Endothelial cell of umbilical vein (primary cell): ENCODE results near the gene NUP50. TPM values are rescaled to one million over a fixed set of nuclear protein-coding genes. Genes with fewer than 3 reads are reported as not detected.

Source experiments
- BruUV-seq: library from RNA; stranded (reverse); fragments of 400-500 nt; replicated peaks from 2 replicates; lab custom pipeline; 2021; lab: Mats Ljungman, UMichigan
- CTCF ChIA-PET: fragments of 300-600, 350-600 bp; sonication (Branson Sonifier 250); formaldehyde crosslinking; loops from one replicate; lab custom pipeline; 2021; ENCODE audit warnings: antibody characterized with exemption, inconsistent platforms; lab: Charles Lee
- POLR2A ChIA-PET: fragments of 300-600, 350-600 bp; sonication (Branson Sonifier 250); formaldehyde crosslinking; loops from one replicate; lab custom pipeline; 2021; ENCODE audit warnings: antibody characterized with exemption, inconsistent platforms; lab: Charles Lee
- DNase-seq: peaks from one replicate; pipeline ENCODE4 v3.0.0-alpha.2; 2011; ENCODE audit warnings: low read depth, low spot score
- FAIRE-seq: peaks from 2 replicates; lab custom pipeline; 2011; peaks lifted over from hg19 to GRCh38; lab: Jason Lieb, UNC
- H2AFZ ChIP-seq: 2 replicates; pipeline ENCODE4 v1.6.0; 2012; ENCODE audit warnings: low read depth, low read length, control low read depth, inconsistent platforms
- H3K27ac ChIP-seq: 2 replicates; pipeline ENCODE4 v1.5.1; 2011; ENCODE audit warnings: low read depth, mild to moderate bottlenecking, control low read depth, low read length, moderate library complexity; ENCODE audit not compliant: insufficient read depth
- H3K27me3 ChIP-seq, 2 experiments: 2 replicates each; pipeline versions ENCODE4 v1.6.0 to v1.6.1; 2011; ENCODE audit warnings: low read length in 2 of 2, mixed read lengths in 1 of 2; ENCODE audit not compliant: control insufficient read depth in 2 of 2, insufficient read depth in 2 of 2
- H3K36me3 ChIP-seq, 2 experiments: 2 replicates in 1 of 2; 3 replicates in 1 of 2; pipeline ENCODE4 v1.5.1; 2011; ENCODE audit warnings: low read length in 2 of 2, mild to moderate bottlenecking in 1 of 2, moderate library complexity in 1 of 2; ENCODE audit not compliant: control insufficient read depth in 2 of 2, insufficient read depth in 2 of 2; ENCODE audit errors: extremely low read depth in 1 of 2
- H3K4me1 ChIP-seq: 3 replicates; pipeline ENCODE4 v1.5.1; 2011; ENCODE audit warnings: mild to moderate bottlenecking, low read length; ENCODE audit not compliant: control insufficient read depth, insufficient read depth; ENCODE audit errors: extremely low read depth
- H3K4me2 ChIP-seq: 2 replicates; pipeline ENCODE4 v1.6.1; 2011; ENCODE audit warnings: low read length, control low read depth, mixed read lengths; ENCODE audit not compliant: insufficient read depth
- H3K4me3 ChIP-seq, 3 experiments: fragments of 200-600 bp in 1 of 3; sonication (generic), shearing (Covaris generic) in 1 of 3; replicated peaks in 1 of 3; 2 replicates each; pipeline ENCODE4 v1.5.1; 2011 to 2016; ENCODE audit warnings: control low read depth in 3 of 3, low read length in 3 of 3, mild to moderate bottlenecking in 2 of 3, inconsistent platforms in 1 of 3, low read depth in 1 of 3, moderate library complexity in 1 of 3; ENCODE audit not compliant: insufficient read depth in 1 of 3
- H3K79me2 ChIP-seq: 2 replicates; pipeline ENCODE4 v1.6.0; 2012; ENCODE audit warnings: low read length, inconsistent platforms; ENCODE audit not compliant: control insufficient read depth, insufficient read depth
- H3K9ac ChIP-seq: replicated peaks from 2 replicates; pipeline ENCODE3; 2011; ENCODE audit warnings: low read length, control low read depth; ENCODE audit not compliant: insufficient read depth; ENCODE audit errors: extremely low read depth
- H3K9me1 ChIP-seq: replicated peaks from 3 replicates; pipeline ENCODE4 v1.6.0; 2011; ENCODE audit warnings: mild to moderate bottlenecking, low read length; ENCODE audit not compliant: control insufficient read depth, insufficient read depth; ENCODE audit errors: extremely low read depth
- H3K9me3 ChIP-seq: replicated peaks from 2 replicates; pipeline ENCODE4 v1.5.1; 2012; ENCODE audit warnings: low read length, inconsistent platforms; ENCODE audit not compliant: control insufficient read depth, insufficient read depth
- H4K20me1 ChIP-seq: replicated peaks from 2 replicates; pipeline ENCODE3; 2011; ENCODE audit warnings: mild to moderate bottlenecking, low read length; ENCODE audit not compliant: control insufficient read depth, insufficient read depth; ENCODE audit errors: extremely low read depth
- EZH2 ChIP-seq: IDR thresholded peaks from 2 replicates; pipeline ENCODE4 v1.6.1; 2012; ENCODE audit warnings: borderline replicate concordance, low read depth, mild to moderate bottlenecking, moderate library complexity, low read length, inconsistent platforms; ENCODE audit not compliant: severe bottlenecking
- FOS ChIP-seq: IDR thresholded peaks from 2 replicates; pipeline ENCODE4 v1.6.1; 2011; ENCODE audit warnings: mild to moderate bottlenecking, low read length, moderate library complexity, borderline replicate concordance; ENCODE audit not compliant: insufficient read depth
- GATA2 ChIP-seq: IDR thresholded peaks from 2 replicates; pipeline ENCODE4 v1.7.0; 2011; ENCODE audit warnings: low read depth, mild to moderate bottlenecking, moderate library complexity, mixed read lengths, low read length; ENCODE audit not compliant: insufficient read length, insufficient read depth
- JUN ChIP-seq: IDR thresholded peaks from 2 replicates; pipeline ENCODE4 v1.6.1; 2011; ENCODE audit warnings: borderline replicate concordance, low read depth; ENCODE audit not compliant: insufficient read length, insufficient read depth
- MYC ChIP-seq: IDR thresholded peaks from one replicate; pipeline ENCODE4 v1.6.1; 2011; ENCODE audit warnings: mild to moderate bottlenecking, low read depth, low read length
- POLR2A ChIP-seq: IDR thresholded peaks from 2 replicates; pipeline ENCODE4 v1.6.1; 2012; ENCODE audit warnings: low read depth, mild to moderate bottlenecking, control low read depth, low read length
- POLR2AphosphoS5 ChIP-seq: IDR thresholded peaks from 2 replicates; pipeline ENCODE4 v1.6.1; 2012; ENCODE audit warnings: low read depth, mild to moderate bottlenecking, control low read depth, low read length, moderate library complexity; ENCODE audit not compliant: insufficient read depth
- dilution Hi-C: fragments of 300-500 bp; cut with MboI; formaldehyde crosslinking; loops from one replicate; pipeline ENCODE4 v1.15.0; 2019; ENCODE audit warnings: low sequenced_read_pairs; ENCODE audit not compliant: extremely low pct_ligation_motif_present
- intact Hi-C: fragments of 100-400 bp; cut with micrococcal nuclease; formaldehyde crosslinking; loops from one replicate; pipeline ENCODE4 v1.10.0; 2022
- polyA plus RNA-seq, 4 experiments: library from polyadenylated mRNA; depleted of rRNA in 3 of 4; stranded (reverse) in 3 of 4; unstranded in 1 of 4; fragments of >200 nt; gene quantifications; 2 replicates each; pipeline versions ENCODE4 v1.2.1 to v1.2.3, GENCODE V29; 2011 to 2012; ENCODE audit warnings: missing spikeins in 1 of 4
- total RNA-seq: library from RNA; stranded (reverse); gene quantifications from 2 replicates; pipeline ENCODE4 v1.2.3, GENCODE V29; 2021
- TF ChIP-seq, protein P1 (sequence below): IDR thresholded peaks from 2 replicates; pipeline ENCODE4 v1.6.1; 2011; ENCODE audit not compliant: insufficient read depth, insufficient read length
- TF ChIP-seq, protein P2 (sequence below), 2 donors: IDR thresholded peaks; 1 replicate in 1 of 2; 2 replicates in 1 of 2; pipeline ENCODE4 v1.5.1; 2011; ENCODE audit warnings: low read length in 2 of 2, mild to moderate bottlenecking in 2 of 2, moderate library complexity in 2 of 2, control low read depth in 1 of 2, inconsistent platforms in 1 of 2, low read depth in 1 of 2; ENCODE audit not compliant: insufficient read depth in 1 of 2; ENCODE audit errors: extremely low read depth in 1 of 2

The NUP50 gene
- total and polyA plus RNA-seq, 2 donors (not counting 3 experiments of a cell fraction or from before 2014, with no cell fraction given), result 12.4 to 90.9 TPM

DNA sequence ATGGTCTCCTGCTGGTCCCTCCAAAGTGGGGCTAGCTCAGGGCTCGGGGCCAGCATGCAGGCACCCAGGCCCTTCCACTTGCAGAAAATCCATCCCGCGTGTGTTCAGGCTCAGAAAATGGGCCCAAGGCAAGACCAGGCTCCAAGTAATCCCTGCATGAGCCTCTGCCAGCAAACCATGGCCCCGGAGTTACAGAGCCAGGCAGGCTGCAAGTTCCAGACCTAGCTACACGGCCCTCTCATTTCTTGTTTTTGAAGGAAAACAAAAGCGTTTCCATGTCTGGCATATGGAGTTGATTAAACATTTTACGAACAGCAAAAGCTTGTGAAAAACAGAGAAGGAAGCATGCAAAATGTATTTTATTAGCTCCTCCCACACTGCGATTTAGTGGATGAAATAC, 47.3 kb downstream of the NUP50 start:
- Histone ChIP-seq H3K36me3 (no peaks in the 10 kb centered on the region), H3K27me3 (no peaks in the 10 kb centered on the region), H3K9me1 (no peaks in the 10 kb centered on the region), H3K4me3 (no peak overlapping the region), H3K4me2 (no peak overlapping the region), H4K20me1 (no peaks in the 10 kb centered on the region), H3K9ac (no peak overlapping the region), H3K27ac (no peak overlapping the region), H3K9me3 (no peaks in the 10 kb centered on the region), H2AFZ (no peak overlapping the region), H3K79me2 (no peaks in the 10 kb centered on the region), H3K4me1 (peaks cover 12% of the 10 kb centered on the region)
- intact Hi-C loops (no loop called here), dilution Hi-C loops (no loop called here)
- TF ChIP-seq GATA2 (no peak), FOS (no peak), JUN (no peak), POLR2A (no peak), MYC (no peak), POLR2AphosphoS5 (no peak), EZH2 (no peak)
- TF ChIP-seq, protein P1, sequence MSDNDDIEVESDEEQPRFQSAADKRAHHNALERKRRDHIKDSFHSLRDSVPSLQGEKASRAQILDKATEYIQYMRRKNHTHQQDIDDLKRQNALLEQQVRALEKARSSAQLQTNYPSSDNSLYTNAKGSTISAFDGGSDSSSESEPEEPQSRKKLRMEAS, result no peak
- TF ChIP-seq, protein P2, sequence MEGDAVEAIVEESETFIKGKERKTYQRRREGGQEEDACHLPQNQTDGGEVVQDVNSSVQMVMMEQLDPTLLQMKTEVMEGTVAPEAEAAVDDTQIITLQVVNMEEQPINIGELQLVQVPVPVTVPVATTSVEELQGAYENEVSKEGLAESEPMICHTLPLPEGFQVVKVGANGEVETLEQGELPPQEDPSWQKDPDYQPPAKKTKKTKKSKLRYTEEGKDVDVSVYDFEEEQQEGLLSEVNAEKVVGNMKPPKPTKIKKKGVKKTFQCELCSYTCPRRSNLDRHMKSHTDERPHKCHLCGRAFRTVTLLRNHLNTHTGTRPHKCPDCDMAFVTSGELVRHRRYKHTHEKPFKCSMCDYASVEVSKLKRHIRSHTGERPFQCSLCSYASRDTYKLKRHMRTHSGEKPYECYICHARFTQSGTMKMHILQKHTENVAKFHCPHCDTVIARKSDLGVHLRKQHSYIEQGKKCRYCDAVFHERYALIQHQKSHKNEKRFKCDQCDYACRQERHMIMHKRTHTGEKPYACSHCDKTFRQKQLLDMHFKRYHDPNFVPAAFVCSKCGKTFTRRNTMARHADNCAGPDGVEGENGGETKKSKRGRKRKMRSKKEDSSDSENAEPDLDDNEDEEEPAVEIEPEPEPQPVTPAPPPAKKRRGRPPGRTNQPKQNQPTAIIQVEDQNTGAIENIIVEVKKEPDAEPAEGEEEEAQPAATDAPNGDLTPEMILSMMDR (IDR thresholded peaks at IDR 0.05; ENCODE audit: extremely low read depth in 1 of 2, insufficient read depth in 1 of 2, low read depth in 1 of 2, low read length in 2 of 2), result no peak
- ChIA-PET POLR2A (no interaction called here), CTCF (interaction anchor here (1.2 kb wide), 1 partner anchor 19 kb away, joined by 3 read pairs; no protein-coding TSS in a partner anchor)
- BruUV-seq, result no TSS peak
- FAIRE-seq, result no peak
- DNase-seq, result no peak
